Dedifferentiated amniotic fluid mesenchymal stem cell (primary cell): Measurements from ENCODE around the gene CNTLN.

Source experiments
- DNase-seq: peaks from one replicate; pipeline ENCODE4 v3.0.0-alpha.2; 2016; ENCODE audit errors: extremely low spot score

The CNTLN gene, protein sequence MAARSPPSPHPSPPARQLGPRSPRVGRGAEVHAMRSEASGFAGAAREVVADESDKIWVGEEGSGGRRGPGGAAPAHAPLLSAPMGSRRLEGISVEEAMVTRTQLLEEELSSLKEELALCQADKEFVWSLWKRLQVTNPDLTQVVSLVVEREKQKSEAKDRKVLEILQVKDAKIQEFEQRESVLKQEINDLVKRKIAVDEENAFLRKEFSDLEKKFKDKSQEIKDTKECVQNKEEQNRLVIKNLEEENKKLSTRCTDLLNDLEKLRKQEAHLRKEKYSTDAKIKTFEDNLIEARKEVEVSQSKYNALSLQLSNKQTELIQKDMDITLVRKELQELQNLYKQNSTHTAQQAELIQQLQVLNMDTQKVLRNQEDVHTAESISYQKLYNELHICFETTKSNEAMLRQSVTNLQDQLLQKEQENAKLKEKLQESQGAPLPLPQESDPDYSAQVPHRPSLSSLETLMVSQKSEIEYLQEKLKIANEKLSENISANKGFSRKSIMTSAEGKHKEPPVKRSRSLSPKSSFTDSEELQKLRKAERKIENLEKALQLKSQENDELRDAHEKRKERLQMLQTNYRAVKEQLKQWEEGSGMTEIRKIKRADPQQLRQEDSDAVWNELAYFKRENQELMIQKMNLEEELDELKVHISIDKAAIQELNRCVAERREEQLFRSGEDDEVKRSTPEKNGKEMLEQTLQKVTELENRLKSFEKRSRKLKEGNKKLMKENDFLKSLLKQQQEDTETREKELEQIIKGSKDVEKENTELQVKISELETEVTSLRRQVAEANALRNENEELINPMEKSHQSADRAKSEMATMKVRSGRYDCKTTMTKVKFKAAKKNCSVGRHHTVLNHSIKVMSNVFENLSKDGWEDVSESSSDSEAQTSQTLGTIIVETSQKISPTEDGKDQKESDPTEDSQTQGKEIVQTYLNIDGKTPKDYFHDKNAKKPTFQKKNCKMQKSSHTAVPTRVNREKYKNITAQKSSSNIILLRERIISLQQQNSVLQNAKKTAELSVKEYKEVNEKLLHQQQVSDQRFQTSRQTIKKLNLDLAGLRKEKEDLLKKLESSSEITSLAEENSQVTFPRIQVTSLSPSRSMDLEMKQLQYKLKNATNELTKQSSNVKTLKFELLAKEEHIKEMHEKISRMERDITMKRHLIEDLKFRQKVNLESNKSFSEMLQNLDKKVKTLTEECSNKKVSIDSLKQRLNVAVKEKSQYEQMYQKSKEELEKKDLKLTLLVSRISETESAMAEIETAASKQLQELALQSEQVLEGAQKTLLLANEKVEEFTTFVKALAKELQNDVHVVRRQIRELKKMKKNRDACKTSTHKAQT (N-terminal part only)

DNA sequence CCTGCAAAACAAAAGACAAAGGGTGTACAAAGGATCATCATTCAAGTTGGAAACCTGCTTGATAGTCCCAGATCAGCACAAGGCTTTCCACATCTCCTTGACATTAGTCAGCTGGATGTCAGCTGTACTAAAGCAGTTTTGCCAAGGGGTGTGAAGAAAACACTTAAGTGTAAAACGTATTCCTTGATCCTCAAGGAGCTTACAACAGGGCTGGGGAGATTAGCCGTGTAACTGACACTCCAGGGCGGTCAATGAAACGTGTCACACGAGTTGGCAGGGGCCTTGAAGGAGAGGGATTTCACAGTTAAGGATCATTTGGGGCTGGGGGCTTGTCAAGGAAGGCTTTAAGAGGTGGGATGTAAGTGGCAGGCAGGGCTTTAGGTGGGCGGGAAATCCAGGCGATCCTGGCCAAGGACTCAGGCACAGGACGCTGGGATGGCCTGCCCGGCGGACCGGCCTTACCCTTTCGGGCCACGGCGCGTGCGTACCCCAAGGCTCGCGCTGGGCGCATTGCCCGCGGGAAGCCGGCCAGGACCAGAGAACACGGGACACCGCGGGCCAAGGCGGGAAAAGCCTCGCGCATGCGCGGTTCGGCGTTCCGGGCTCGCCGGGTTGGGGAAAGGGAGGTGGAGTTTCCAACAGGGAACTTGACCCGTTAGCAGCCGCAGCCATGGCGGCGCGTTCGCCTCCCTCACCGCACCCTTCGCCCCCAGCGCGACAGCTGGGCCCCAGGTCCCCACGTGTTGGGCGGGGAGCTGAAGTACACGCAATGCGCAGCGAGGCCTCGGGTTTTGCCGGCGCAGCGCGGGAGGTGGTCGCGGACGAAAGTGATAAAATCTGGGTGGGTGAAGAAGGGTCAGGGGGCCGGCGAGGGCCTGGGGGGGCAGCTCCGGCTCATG is at the start of gene CNTLN:
Gene CNTLN, plus strand, starts transcription at position 645 of the 899 bp plus-strand sequence. Its CDS starts 26 bp downstream, at position 671.
- DNase-seq, result peak; percentile 79

DNA sequence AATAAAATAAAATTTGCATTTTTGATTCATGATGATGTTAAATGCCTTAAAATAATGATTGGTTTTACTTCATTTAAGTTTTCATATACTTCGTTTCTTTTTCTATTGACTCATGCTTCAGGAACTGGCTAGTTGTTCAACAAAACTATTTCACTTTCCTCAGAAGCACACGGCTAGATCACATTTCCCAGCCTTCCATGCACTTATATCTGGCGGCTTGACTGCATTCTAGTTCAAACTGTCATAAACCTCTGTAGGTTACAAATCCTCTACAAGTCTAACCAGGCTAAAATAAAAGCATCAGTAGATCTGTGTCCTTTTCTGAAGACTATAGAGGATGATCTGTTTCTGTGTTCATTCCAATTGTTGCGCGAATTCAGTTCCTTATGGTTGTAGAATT is 46.3 kb upstream of the CNTLN start:
- DNase-seq, result no peak

DNA sequence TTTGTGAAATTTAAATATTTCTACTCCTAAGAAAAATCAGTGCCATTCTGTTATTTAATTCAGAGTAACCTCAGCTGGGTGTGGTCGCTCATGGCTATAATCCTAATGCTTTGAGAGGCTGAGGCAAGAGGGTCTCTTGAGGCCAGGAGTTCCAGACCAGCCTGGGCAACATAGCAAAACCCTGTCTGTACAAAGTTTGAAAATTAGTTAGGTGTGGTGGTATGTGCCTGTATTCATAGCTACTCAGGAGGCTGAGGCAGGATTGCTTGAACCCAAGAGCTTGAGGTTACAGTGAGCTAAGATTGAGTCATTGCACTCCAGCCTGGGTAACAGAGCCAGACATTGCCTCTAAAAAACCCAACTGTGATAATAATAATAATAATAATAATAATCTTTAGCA is 44.8 kb upstream of the CNTLN start:
- no peak for DNase-seq

DNA sequence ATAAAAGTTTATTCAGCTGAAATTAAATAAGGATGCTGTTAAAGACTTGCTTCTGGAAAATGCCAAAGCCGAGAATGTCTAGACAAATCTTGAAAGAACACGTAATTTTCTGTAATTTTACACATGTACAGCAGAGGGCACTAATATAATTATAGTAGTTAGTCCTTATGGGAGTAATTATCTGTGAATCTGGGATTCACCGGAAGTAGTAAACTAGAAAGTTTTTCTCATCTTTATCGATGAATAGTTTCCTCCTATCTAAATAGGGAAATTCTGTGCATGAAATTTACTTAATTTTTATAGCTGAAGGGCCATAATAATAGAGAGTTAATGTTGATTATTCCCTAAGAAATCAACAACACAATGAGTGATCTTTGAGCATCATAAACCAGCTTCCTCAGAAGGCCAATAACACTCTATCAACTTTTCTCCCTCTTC is 18.4 kb upstream of the CNTLN start:
- peak; percentile 58 for DNase-seq

DNA sequence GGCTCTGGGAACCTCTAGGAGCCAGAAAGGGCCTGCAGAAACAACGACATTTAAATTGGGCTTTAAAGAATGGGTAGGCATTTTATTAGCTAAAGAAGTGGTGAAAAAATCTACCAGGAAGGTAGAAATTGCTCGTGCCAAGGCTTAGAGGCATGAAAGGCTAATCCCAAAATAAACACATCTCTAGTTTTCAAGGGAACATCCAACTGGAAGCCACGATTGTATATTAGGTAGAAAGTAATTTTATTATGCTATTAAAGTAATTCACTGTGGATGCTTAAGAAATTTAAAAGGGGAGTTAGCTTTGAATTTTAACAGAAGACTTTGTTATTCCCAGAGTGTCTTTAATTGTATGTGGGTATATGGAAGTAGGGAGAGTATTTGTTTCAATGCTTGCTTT is 17.5 kb upstream of the CNTLN start:
- no peak for DNase-seq

DNA sequence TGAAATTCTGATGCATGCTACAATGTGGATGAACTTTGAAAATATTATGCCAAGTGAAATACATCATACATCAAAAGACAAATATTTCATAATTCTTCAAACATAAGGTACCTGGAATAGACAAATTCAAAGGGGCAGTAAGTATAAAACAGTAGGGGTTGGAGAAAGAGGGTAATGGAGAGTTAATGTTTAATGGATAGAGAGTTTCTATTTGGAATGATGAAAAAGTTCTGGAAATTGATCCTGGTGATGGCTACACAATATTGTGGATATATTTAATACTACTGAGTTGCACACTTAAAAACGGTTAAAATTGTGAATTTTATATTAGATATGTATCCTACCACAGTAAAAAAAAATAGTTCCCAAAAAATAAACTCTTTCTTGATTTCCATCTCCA is 14.6 kb upstream of the CNTLN start:
- DNase-seq, result no peak

DNA sequence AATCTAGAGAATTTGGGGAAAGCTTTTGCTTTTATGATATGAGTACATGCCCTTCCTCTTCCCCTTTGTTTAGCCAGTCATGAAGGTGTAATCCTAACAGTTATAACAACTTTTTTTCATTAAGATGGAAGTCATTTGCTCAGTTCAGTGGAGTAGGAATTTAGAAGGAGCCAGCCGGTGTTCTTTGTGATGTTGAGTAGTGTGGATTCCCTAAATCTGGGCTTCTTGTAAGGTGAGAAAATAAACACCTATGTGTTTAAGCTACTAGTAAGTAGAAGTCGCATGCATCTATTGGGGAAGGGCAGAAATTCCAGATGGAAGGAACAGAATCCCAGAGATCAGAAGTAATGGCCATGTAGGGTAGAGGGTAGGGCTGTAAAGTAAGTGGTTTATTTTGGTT is 13.6 kb upstream of the CNTLN start:
- no peak for DNase-seq

DNA sequence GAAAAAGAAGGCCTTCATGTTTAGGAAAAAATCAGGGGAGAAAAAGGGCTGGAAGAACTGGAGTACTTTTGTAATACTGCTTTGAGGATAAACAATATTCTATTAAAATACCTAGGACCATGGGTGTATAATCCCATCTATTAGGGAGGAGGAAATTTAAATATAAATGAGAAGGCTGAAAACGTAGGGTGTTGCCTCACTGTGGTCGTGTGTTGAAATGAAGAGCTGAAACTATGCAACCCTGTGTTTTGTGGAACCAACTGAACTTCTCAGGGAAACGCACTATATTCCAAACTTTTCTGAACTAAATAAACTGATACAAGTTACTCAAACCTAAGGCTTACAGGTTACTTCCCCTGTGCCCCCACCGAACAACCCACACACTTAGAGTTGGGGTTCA is 4.5 kb upstream of the CNTLN start:
- DNase-seq, result no peak

DNA sequence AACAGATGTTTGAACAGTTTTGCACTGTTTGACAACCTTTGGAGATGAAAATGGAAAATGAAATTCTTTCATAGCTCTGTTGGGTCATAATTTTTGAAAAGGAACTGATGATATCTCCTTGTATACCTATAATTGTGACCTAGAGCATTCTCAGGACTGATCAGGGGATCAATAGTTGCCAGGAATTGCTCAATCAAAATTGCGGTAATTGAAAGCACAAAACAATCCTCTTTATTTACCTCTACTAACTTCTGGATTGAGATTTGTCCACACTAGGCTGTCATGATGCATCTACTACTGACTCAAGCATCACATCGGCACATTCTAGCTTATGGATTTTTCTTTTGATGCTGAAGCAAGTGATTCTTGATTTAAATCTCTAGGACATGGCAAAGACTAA is 4.1 kb upstream of the CNTLN start:
- no peak for DNase-seq

DNA sequence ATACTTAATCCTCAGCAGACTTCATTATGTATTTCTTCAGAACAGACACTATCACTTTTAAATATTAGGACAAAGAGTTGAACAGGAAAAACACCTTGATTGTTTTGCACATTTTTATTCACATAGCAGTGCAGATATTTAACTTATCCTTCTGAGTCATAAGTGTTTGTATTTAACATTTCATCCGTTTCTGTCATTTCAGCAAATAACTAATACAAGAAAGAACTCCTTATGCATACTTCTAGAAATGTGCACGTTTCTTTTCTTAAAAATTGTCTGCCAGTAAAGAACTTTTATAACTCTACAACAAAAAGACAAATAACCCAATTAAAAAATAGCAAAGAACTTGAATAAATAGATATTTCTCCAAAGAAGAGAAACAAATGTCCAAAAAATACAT is 3.3 kb upstream of the CNTLN start:
- DNase-seq, result no peak

DNA sequence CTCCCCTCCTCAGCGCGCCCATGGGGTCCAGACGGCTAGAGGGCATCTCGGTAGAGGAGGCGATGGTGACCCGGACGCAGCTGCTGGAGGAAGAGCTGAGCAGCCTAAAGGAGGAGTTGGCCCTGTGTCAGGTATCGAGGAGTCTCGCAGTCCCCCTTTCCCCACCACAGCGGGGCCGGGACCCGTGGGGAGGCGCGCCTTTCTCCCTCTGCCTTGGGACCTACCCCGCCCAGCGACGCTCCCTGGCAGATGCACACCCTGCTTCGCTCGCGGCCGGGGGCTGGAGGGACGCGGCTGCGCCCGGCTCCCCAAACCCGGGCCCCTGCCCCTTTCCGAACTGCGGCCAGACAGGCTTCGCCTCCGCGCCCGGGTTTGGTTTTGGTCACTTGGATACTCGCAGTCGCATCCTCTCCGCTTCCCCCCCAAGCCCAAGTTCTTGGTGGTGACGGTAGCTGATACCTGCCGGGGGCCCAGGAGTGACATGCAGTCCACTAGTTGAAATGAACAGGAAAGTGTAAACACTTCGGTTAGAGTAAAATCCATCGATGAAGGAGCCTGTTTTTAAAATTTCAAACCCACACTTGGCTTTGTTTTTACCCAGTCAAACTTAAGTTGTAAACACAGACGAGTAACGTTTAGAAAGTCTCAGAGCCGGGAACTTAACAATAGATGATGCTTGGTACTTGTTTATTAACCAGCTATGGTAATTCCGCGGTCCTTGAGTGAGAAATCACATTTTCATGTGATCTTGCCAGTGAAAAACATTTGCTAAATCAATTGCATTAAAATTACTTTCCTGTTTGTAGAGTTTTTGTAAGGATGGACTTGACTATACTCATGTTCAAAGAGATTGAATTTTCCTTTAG is 688 bp downstream of the CNTLN start:
- no peak for DNase-seq

DNA sequence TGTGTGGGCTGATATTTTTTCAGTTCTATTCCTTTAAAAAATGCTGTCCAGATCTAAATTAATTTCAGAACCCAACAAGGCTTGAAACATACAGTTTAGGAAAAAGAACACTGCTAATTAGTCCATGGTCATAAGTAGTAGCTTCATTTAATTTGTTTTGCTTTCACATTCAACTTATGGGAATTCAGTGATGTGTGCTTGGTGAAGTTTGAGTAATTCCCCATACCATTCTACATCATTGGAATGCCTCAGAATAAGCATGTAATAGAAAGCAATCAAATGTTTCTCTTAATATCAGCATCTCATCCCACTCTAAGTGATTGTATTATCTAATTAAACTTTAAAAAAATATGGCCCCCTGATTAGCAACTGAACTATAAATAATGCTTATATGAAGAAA is 2.7 kb downstream of the CNTLN start:
- DNase-seq, result no peak

DNA sequence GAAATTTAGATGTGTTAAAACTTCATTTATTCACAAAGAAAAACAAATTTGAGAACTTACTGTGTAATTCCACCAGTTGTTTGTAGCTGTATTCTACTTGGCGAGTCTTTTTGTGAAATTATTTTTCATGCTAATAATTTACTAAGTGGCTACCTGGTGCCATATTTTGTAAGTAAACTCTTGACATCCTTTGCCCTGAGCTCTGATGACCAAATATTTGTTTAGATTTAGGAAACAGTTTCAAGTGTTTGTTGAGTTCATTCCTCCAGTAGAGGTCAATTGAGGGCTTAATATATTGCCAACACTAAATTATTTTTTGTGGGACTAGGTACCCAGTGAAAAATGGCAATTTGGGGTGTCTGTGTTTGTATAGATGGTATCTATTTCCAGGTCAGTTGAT is 3.7 kb downstream of the CNTLN start:
- DNase-seq, result no peak

DNA sequence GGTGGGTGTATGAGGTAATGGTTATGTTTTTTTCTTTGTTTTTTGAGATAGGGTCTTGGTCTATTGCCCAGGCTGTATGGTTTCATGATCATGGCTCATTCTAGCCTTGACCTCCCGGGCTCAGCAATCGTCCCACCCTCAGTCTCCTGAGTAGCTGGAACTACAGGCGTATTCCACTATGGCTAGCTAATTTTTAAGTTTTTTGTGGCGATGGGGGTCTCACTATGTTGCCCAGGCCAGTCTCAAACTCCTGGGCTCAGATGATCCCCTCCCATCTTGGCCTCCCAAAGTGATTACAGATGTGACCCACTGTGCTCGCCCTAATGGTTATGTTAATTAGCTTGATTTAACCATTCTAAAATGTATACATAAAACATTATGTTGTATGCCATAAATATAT is 5.6 kb downstream of the CNTLN start:
- no peak for DNase-seq

DNA sequence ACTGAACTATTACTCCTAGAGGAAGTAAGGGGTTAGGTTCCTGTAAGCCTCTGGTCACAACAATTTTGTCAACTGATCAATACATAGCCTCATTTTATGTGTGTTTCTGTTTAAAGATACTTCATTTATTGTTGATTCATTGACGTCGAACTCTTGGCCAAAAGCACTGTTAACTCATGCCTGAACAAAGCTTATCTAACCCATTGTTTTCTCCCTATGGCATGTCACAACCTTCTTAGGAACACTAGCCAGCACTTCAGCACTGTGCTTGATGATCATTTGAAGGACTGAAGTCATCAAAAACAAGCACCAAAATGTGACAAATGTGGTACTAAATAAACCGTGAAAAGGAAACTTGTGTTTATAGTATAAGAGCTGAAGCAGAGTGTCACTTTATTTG is 13.5 kb downstream of the CNTLN start:
- DNase-seq, result no peak

DNA sequence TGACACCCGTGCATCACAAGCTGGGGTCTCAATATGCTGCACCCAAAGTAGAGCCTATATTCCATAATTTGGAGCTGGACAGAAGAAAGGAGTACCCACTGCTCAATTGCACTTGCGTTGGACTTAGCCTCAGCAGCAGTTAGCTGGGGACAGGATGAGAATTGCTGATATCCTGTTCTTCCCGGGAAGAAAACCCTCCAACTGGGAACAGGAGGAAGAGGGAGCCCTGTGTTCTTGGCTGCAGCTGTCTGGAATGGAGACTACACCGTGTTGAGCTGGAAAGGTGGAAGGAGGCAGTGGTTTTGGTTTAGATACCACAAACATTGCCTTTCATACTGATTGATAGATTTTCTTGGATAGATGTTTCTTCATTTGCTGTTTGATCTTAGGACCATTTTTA is 24.6 kb downstream of the CNTLN start:
- no peak for DNase-seq

DNA sequence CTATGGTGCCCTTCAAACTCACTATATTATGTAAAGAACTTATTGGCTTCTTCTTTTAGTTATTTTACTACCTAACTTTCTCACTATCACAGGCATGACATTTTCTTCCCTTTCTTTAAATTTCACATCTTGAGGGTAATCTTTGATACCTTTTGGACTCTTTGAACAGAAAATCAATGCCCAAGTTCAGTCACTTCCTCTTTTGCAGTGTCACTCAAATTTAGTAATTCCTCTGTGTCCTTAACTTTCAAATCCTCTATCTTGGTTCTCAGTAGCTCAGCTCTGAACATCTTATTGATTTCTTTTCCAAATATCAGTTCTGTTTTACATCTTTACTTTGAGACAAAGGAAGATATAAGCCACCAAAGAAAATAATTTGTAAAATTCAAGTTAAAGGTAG is 25.5 kb downstream of the CNTLN start:
- DNase-seq, result no peak

DNA sequence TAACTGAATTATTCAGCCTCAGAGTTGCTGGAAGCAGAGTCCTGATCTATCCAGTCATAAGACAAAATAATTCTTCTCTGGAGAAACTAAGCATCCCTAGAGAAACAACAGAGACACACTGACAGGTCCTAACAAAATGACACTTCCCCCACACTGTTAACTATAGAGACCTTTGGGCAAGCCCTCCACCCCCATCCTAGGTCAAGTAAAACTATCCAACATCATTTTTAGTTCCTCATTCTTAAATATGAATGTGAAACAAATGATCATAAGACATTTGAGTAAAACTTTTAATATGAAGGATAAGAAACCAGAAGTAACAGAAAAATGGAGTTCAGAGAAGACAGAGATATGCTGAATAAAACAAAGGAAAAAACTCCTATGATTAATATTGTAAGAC is 30.9 kb downstream of the CNTLN start:
- no peak for DNase-seq

DNA sequence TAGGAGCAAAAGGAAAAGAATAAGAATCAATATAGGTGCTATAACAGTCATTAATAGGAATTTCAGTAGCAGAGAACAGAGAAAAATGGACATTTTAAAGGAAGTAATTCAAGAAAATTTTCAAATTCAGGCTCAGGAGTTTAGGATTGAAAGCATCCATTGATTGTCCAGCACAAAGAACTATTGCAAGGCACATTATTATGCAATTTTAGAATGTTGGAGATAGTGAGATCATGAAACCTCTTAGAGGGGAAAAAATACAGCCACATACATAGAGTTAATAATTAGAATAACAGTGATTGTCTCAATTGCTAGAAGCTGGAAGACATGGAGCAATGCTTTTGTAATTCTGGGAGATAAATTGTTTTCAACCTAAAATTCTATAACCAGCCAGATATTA is 31.5 kb downstream of the CNTLN start:
- no peak for DNase-seq
